ENCODE data around the gene CHD2.

DNA sequence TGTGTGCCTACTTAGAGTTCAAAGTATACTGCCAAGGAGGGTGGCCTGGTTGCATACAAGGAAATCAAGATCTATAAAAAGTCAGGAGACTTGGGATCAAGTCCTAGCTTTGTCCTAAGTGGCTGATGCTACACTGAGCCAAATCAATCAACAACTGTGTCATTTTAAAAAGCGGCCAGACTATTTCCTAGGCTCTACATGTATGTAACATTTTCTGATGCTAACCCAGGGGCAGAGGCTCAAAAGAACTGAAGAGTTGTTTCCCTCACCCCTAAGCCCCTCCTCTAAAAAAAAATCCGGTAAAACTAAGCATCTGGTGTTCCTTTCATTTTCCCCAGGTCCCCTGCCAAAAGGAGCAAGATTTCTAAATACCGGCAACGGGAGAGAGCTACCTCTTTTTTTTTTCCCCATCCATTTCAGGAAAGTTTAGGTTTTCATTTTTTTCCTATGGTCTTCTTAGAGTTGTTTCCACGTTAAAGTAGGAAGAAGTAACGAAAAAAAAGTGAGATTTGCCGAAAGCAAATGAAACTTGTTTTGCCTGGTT lies 18.8 kb upstream of the CHD2 start:
- no peak for TF ChIP-seq POLR2A (IDR thresholded peaks at IDR 0.05; ENCODE audit: low read depth, low read length)
- TF ChIP-seq TAF1 (IDR thresholded peaks at IDR 0.05; ENCODE audit: low read depth, low read length) = no peak
- TF ChIP-seq PAX5 (IDR thresholded peaks at IDR 0.05; ENCODE audit: insufficient read depth, low read length, severe bottlenecking) = no peak
- no peak for TF ChIP-seq POLR2AphosphoS5 (IDR thresholded peaks at IDR 0.05; ENCODE audit: low read depth, low read length)
- no peak for TF ChIP-seq POU2F2 (IDR thresholded peaks at IDR 0.05; ENCODE audit: low read depth, low read length)
